ENCODE results near the gene TST. TPM values are rescaled to one million over a fixed set of nuclear protein-coding genes. Genes with fewer than 3 reads are reported as not detected.
"Not testable (repeated sequence)": the region's sequence is repeated elsewhere in the genome, so short reads cannot be mapped to it uniquely, and the experiment has no call there.

The TST gene
- total RNA-seq, 4 donors from 2014 or later, result 44.1 to 76.4 (median 66.7) TPM

- H3K27me3 ChIP-seq, result no peaks in the 10 kb centered on the region
Measured at GRCh38 chr22:36999463-36999862, 19.8 kb downstream of the TST start.

GRCh38 chr22:36998620-36999351 is 20.5 kb downstream of the TST start:
- H3K9me3 ChIP-seq, result no peaks in the 10 kb centered on the region
- WGBS, 2 donors, result 79 to 80% methylated on average over 8 to 9 of the region's 9 CpGs
- H3K27me3 ChIP-seq, result no peaks in the 10 kb centered on the region
- no peak overlapping the region for H3K4me3 ChIP-seq
- H3K36me3 ChIP-seq, result no peaks in the 10 kb centered on the region
- no peak overlapping the region for H3K27ac ChIP-seq
- H3K4me1 ChIP-seq, result no peaks in the 10 kb centered on the region
- DNase-seq (ENCODE audit: low spot score in 2 of 2), result no peak
- TF ChIP-seq CTCF (IDR thresholded peaks at IDR 0.05) (no peak), POLR2A (IDR thresholded peaks at IDR 0.05) (no peak), EP300 (IDR thresholded peaks at IDR 0.05) (no peak)

More at GRCh38 chr22:36999463-36999862, 19.8 kb downstream of the TST start:
- Histone ChIP-seq H3K4me3 (no peak overlapping the region), H3K36me3 (no peaks in the 10 kb centered on the region), H3K4me1 (no peaks in the 10 kb centered on the region), H3K27ac (no peak overlapping the region), H3K9me3 (no peaks in the 10 kb centered on the region)
- WGBS, 2 donors, result 63 to 67% methylated on average over 4 of the region's 4 CpGs
- DNase-seq (ENCODE audit: low spot score in 2 of 2), result no peak
- TF ChIP-seq POLR2A (IDR thresholded peaks at IDR 0.05) (no peak), CTCF (IDR thresholded peaks at IDR 0.05) (no peak), EP300 (IDR thresholded peaks at IDR 0.05) (no peak)

- Histone ChIP-seq H3K36me3 (no peaks in the 10 kb centered on the region), H3K4me3 (no peak overlapping the region), H3K27ac (no peak overlapping the region), H3K4me1 (no peaks in the 10 kb centered on the region), H3K9me3 (no peaks in the 10 kb centered on the region), H3K27me3 (no peaks in the 10 kb centered on the region)
- no peak for DNase-seq (ENCODE audit: low spot score in 2 of 2)
- WGBS, 2 donors, result 77 to 81% methylated on average over 2 of the region's 2 CpGs
- no peak for TF ChIP-seq CTCF (IDR thresholded peaks at IDR 0.05)
- no peak for TF ChIP-seq POLR2A (IDR thresholded peaks at IDR 0.05)
- TF ChIP-seq EP300 (IDR thresholded peaks at IDR 0.05), result no peak
Measured at GRCh38 chr22:36997746-36998145, 21.5 kb downstream of the TST start.

- no peak for DNase-seq (ENCODE audit: low spot score in 2 of 2)
- H3K27me3 ChIP-seq, result peaks cover 0 to 15% of the 10 kb centered on the region in 2 donors
- 63 to 68% methylated on average over 6 of the region's 6 CpGs for WGBS, 2 donors
- H3K36me3 ChIP-seq, result no peaks in the 10 kb centered on the region
- H3K9me3 ChIP-seq, result peaks cover 0 to 7% (median 0%) of the 10 kb centered on the region in 4 donors
- H3K4me3 ChIP-seq, result no peak overlapping the region
- no peak overlapping the region for H3K27ac ChIP-seq
- no peaks in the 10 kb centered on the region for H3K4me1 ChIP-seq
- TF ChIP-seq POLR2A (IDR thresholded peaks at IDR 0.05), result no peak
- no peak for TF ChIP-seq EP300 (IDR thresholded peaks at IDR 0.05)
- no peak for TF ChIP-seq CTCF (IDR thresholded peaks at IDR 0.05)
Measured at GRCh38 chr22:36991206-36991605, 28.0 kb downstream of the TST start.

- Histone ChIP-seq H3K27ac (no peak overlapping the region), H3K36me3 (no peaks in the 10 kb centered on the region), H3K27me3 (peaks cover 0 to 15% of the 10 kb centered on the region in 2 donors), H3K4me3 (no peak overlapping the region), H3K4me1 (no peaks in the 10 kb centered on the region), H3K9me3 (peaks cover 0 to 14% (median 3%) of the 10 kb centered on the region in 4 donors)
- WGBS, 2 donors, result 80 to 84% methylated on average over 6 of the region's 6 CpGs
- TF ChIP-seq CTCF (IDR thresholded peaks at IDR 0.05), result no peak
- no peak for DNase-seq (ENCODE audit: low spot score in 2 of 2)
Measured at GRCh38 chr22:36990457-36990856, 28.8 kb downstream of the TST start.

- Histone ChIP-seq H3K27me3 (peaks cover 0 to 16% of the 10 kb centered on the region in 2 donors), H3K9me3 (peaks cover 0 to 19% (median 3%) of the 10 kb centered on the region in 4 donors)
- not testable (repeated sequence) for H3K27ac ChIP-seq; DNase-seq (ENCODE audit: low spot score in 2 of 2); H3K4me1 ChIP-seq; H3K36me3 ChIP-seq; H3K4me3 ChIP-seq
- 93 to 94% methylated on average over 4 of the region's 4 CpGs for WGBS, 2 donors
Measured at GRCh38 chr22:36989012-36989411, 30.2 kb downstream of the TST start.

Measured in tibial nerve (tissue), 4 donors.